ENCODE measurements around the gene SLC33A1.

The SLC33A1 gene

GRCh38 chr3:155792532-155792931, 61.7 kb downstream of the SLC33A1 start:
- no peak for DNase-seq (ENCODE audit: low spot score)

- DNase-seq (ENCODE audit: low spot score), result no peak
Observed at GRCh38 chr3:155791190-155791589, 63.0 kb downstream of the SLC33A1 start.

GRCh38 chr3:155790272-155790925, 63.8 kb downstream of the SLC33A1 start:
- DNase-seq (ENCODE audit: low spot score), result no peak

GRCh38 chr3:155785662-155786295, 68.4 kb downstream of the SLC33A1 start:
- DNase-seq (ENCODE audit: low spot score), result no peak

GRCh38 chr3:155782390-155782953, 71.8 kb downstream of the SLC33A1 start:
- DNase-seq (ENCODE audit: low spot score), result no peak

- no peak for DNase-seq (ENCODE audit: low spot score)
Observed at GRCh38 chr3:155780291-155780690, 73.9 kb downstream of the SLC33A1 start.

- DNase-seq (ENCODE audit: low spot score), result no peak
Observed at GRCh38 chr3:155778462-155778861, 75.8 kb downstream of the SLC33A1 start.

GRCh38 chr3:155772801-155773200, 81.4 kb downstream of the SLC33A1 start:
- DNase-seq (ENCODE audit: low spot score), result no peak

GRCh38 chr3:155771126-155771525, 83.1 kb downstream of the SLC33A1 start:
- no peak for DNase-seq (ENCODE audit: low spot score)
